Erythroblast (primary cell): ENCODE measurements around the gene RFX2.
"Not testable (repeated sequence)": the region's sequence is repeated elsewhere in the genome, so short reads cannot be mapped to it uniquely, and the experiment has no call there.

Source experiments
- DNase-seq, 2 experiments: peaks; one replicate each; lab custom pipeline; 2025; lab: John Stamatoyannopoulos, UW
- GATA1 ChIP-seq: IDR thresholded peaks from 2 replicates; pipeline ENCODE4 v1.6.1; 2011; ENCODE audit warnings: low read depth, mild to moderate bottlenecking, control low read depth, low read length, moderate library complexity
- POLR2A ChIP-seq: IDR thresholded peaks from 2 replicates; pipeline ENCODE4 v1.6.1; 2011; ENCODE audit warnings: mild to moderate bottlenecking, low read length

RFX2 gene

GRCh38 chr19:5968431-5969373, 141.6 kb downstream of the RFX2 start:
- TF ChIP-seq POLR2A (no peak), GATA1 (no peak)
- no peak for DNase-seq

GRCh38 chr19:5967994-5968430, 142.3 kb downstream of the RFX2 start:
- TF ChIP-seq GATA1 (no peak), POLR2A (no peak)
- peak; percentile 74 to 80 for DNase-seq

- TF ChIP-seq GATA1 (no peak), POLR2A (no peak)
These were observed 142.7 kb downstream of the RFX2 start for GRCh38 chr19:5967571-5967970.

DNA sequence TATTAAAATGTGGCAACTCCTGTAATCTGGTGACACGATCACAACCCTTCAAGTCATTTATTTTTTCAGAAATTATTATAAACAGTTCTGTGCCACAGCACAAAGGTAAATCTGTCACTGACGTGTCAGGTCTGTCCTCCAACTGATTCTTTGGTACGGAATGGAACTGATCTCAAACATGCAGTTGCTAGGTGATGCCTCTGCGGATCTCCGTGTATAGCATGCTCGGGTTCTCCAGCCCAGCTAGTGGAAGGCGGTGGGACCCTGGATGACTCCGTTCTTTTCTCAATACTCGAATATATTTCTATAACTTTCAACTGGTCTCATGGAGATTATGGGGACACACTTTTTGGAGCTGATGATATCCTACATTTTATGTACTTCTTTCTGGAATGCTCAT, 143.4 kb downstream of the RFX2 start:
- no peak for DNase-seq
- TF ChIP-seq GATA1, result no peak
- no peak for TF ChIP-seq POLR2A

More at GRCh38 chr19:5967571-5967970, 142.7 kb downstream of the RFX2 start:
- no peak for DNase-seq

- TF ChIP-seq GATA1 (no peak), POLR2A (no peak)
- DNase-seq, result no peak
These were observed 144.1 kb downstream of the RFX2 start for GRCh38 chr19:5966215-5966614.

DNA sequence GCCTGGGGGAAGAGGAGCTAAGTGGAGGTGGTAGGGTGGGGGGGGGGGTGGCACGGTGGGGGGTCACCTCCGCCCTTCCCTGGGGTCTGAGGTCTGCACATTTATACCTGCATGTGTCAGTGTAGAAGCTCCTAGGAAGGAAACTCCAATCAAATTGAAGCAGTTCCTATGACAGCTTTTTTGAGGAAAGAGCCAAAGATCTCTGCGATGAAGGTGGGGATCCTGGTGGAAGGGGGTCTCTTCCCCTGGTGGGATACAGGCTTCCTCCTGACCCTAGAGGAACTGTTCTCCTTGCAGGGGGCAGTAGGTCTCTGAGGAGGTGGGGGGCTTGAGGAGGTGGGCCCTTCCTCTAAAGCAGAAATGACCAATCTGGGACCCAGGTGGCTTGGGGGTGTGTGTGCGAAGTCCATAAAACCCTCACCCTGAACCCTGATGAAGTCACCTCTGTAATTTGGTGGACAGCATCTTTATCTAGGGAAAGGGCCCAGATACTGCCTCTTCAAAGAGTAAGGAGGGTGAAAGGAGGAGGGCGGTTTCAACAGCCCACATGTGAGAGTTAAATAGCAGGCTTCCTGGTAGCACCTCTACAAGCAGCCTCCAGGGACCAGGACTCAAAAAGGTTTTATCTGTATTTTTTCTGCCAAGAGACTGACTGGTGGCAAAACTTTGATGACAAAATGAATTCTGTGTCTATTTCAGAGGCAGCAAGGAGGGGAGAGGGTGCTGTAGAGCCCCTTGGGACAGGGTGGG, 145.3 kb downstream of the RFX2 start:
- TF ChIP-seq GATA1, result no peak
- TF ChIP-seq POLR2A, result no peak
- no peak for DNase-seq

- DNase-seq, result no peak
- TF ChIP-seq GATA1 (no peak), POLR2A (no peak)
These were observed 146.4 kb downstream of the RFX2 start for GRCh38 chr19:5963855-5964254.

- not testable (repeated sequence) for DNase-seq
These were observed 147.0 kb downstream of the RFX2 start for GRCh38 chr19:5963259-5963658.

- no peak for DNase-seq
- TF ChIP-seq POLR2A, result no peak
- TF ChIP-seq GATA1, result no peak
These were observed 148.0 kb downstream of the RFX2 start for GRCh38 chr19:5961969-5962945.

DNA sequence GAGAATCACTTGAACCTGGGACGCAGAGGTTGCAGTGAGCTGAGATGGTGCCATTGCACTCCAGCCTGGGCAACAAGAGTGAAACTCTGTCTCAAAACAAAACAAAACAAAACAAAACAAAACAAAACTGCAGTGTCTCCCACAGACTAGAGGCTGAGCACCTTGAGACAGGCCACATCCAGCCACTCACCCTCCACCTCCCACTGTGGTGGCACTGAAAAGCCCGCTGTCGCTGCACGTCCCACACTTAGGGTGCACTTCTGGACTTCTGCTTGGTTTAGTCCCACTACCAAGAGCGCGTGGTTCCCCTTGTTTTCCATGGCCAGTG, 148.7 kb downstream of the RFX2 start:
- DNase-seq, result not testable (repeated sequence)

DNA sequence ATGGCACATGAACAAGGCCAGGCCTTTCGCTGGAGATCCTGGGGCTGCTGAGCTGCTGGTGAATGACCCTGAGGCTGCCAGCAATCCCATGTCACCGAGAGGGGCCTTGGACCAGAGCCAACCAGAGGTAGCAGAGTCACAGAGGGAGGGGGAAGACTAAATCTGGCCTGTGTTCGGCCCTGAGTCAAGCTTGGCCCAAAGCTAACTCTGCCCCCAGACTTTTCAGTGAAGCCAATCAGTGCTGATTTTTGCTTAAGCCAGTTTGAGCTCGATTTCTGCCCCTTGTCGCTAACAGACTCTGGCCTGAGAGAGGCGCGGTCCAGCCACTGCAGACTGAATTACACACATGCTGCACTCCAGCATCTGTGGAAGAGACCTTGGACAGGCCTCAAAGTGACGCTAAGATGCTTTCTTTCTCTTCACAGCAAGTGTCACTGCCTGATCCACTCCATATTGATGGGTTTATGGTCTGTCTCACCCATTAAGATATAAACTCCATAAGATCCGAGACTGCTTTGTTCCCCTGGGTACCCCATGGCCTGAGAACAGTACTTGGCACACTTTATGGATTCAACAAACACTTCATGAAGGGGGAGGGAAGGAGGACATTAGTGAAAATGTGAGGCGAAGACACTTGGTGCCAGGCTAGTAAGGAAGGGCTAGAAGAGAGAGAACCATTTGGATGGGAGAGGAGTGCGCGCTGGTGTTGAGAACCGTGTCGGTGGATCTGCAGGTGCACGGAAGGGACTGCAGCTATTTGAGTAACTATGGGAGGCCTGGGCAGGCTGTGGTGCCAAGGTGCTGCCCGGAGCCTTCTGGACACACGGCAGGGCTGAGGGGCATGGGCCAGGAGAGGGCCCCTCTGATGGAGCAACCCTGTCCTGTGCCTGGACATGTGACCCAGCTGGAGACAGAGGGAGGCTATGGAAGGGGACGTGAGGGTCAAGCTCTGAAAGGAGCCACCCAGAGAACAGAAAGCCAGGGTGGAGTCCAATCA, 150.0 kb downstream of the RFX2 start:
- TF ChIP-seq GATA1, result no peak
- no peak for TF ChIP-seq POLR2A
- DNase-seq, result no peak

DNA sequence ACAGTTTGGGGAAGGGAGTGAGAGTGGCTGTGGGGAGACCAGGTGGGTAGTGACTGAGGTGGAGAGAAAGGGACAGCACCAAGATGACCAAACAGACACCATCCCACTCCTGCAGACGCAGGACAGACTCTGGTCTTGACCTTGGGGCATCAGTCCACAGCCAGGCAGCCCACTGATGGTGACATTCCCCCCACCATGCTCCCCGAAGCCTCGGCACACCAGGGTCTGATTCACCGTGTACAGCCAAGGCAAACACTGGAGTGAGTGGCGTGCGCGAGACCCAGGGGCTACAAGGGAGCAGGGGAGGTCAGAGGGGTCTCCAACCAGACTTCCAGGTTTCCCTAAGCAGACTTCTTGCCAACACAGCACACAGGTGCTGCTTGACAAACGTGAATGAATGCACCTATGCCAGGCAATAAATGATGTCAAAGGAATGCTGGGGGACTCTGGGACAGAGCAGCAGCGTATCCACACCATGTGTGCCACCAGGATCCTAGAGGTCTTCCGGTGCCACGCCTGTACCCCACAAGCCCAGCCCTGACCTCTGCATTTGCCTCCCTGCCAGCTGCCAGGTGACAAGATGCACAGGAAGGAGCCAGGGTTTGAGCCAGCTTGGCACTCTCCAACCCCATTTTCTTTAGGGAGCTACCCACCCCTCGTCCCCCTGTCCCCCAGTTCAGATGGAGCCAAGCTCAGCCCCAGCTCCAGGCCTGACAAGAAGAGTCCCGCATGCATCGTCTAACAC, 150.9 kb downstream of the RFX2 start:
- no peak for DNase-seq
- TF ChIP-seq POLR2A (no peak), GATA1 (no peak)

DNA sequence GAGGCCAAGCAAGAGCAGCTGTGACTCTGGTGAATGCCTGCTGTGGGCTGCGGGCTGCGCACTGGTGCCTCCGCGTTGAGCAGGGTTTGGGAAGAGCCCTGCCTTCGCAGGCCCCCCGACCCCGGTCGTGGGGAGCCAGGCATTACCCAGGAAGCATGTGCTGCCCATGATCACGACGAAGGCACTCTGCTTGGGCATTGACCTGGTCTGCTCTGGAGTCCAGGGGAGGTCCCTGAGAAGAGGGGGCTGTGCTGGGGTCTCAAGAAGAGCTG, 151.5 kb downstream of the RFX2 start:
- no peak for DNase-seq
- TF ChIP-seq GATA1 (no peak), POLR2A (no peak)
